ENCODE measurements around the gene CHST15. TPM values are rescaled to one million over a fixed set of nuclear protein-coding genes. Genes with fewer than 3 reads are reported as not detected.

The CHST15 gene
- polyA plus RNA-seq, 1 donor from 2014 or later = 0.79 TPM

DNA sequence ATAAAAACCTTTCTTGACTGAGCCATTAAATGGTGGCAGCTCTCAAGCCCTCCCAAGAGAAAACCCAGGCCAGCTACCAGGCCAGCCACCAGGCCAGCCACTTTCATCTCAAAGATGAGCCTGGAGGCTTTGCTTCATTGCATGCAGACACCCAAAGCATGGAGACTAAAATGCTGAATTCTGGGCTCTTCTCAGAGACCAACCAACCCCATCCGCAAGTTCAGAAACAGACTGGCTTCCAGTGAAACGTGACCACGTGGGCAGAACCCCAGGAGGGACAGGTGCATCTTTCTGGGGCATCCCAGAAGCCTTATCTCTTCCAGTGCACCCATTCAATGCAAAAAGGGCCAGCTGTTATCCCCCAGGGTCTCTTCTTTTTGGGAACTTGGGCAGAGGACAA lies 20.9 kb downstream of the CHST15 start:
- Histone ChIP-seq H3K9ac (ENCODE audit: low read length) (no peak overlapping the region), H3K9me2 (ENCODE audit: insufficient read depth, low read length) (no peaks in the 10 kb centered on the region), H3F3A (ENCODE audit: insufficient read depth, low read length, poor library complexity, severe bottlenecking) (no peaks in the 10 kb centered on the region), H3K79me2 (replicated peaks; ENCODE audit: insufficient read depth, low read length) (no peaks in the 10 kb centered on the region), H3K27ac (ENCODE audit: low read length) (no peak overlapping the region), H3K27me3 (ENCODE audit: insufficient read depth, low read depth, low read length) (no peaks in the 10 kb centered on the region), H3K4me2 (ENCODE audit: low read length) (no peak overlapping the region), H3K4me3 (ENCODE audit: low read length) (no peak overlapping the region), H4K20me1 (ENCODE audit: insufficient read depth) (no peaks in the 10 kb centered on the region), H3K36me3 (ENCODE audit: insufficient read depth, low read length) (no peaks in the 10 kb centered on the region), H2AFZ (ENCODE audit: low read depth, low read length) (no peak overlapping the region), H3K9me3 (ENCODE audit: low read length) (no peaks in the 10 kb centered on the region)
- TF ChIP-seq TAF1 (IDR thresholded peaks at IDR 0.05; ENCODE audit: low read depth) = no peak

DNA sequence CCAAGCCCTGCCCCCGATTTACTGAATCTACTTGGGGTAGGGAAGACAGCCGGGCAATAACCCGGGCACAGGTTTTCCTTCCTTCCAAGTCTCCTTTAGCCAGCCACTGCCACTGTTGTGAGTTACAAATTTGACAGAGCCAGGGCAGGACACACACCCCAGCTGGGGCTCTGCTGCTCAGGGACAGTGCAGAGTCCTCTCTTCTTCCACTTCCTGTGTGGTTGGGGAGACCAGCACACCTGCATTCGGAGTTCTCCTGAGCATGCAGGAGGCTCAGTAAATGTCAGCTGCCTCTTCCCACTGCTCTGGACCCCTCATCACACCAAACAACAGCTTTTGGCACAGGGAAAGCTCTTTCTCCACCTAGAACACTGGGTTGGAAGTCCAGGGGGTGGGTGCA lies 21.3 kb downstream of the CHST15 start:
- Histone ChIP-seq H3K4me3 (ENCODE audit: low read length) (no peak overlapping the region), H3F3A (ENCODE audit: insufficient read depth, low read length, poor library complexity, severe bottlenecking) (no peaks in the 10 kb centered on the region), H3K27me3 (ENCODE audit: insufficient read depth, low read depth, low read length) (no peaks in the 10 kb centered on the region), H2AFZ (ENCODE audit: low read depth, low read length) (no peak overlapping the region), H4K20me1 (ENCODE audit: insufficient read depth) (no peaks in the 10 kb centered on the region), H3K36me3 (ENCODE audit: insufficient read depth, low read length) (no peaks in the 10 kb centered on the region), H3K79me2 (replicated peaks; ENCODE audit: insufficient read depth, low read length) (no peaks in the 10 kb centered on the region), H3K4me2 (ENCODE audit: low read length) (no peak overlapping the region), H3K9ac (ENCODE audit: low read length) (no peak overlapping the region), H3K9me3 (ENCODE audit: low read length) (no peaks in the 10 kb centered on the region), H3K9me2 (ENCODE audit: insufficient read depth, low read length) (no peaks in the 10 kb centered on the region), H3K27ac (ENCODE audit: low read length) (no peak overlapping the region)
- TF ChIP-seq, protein P1, sequence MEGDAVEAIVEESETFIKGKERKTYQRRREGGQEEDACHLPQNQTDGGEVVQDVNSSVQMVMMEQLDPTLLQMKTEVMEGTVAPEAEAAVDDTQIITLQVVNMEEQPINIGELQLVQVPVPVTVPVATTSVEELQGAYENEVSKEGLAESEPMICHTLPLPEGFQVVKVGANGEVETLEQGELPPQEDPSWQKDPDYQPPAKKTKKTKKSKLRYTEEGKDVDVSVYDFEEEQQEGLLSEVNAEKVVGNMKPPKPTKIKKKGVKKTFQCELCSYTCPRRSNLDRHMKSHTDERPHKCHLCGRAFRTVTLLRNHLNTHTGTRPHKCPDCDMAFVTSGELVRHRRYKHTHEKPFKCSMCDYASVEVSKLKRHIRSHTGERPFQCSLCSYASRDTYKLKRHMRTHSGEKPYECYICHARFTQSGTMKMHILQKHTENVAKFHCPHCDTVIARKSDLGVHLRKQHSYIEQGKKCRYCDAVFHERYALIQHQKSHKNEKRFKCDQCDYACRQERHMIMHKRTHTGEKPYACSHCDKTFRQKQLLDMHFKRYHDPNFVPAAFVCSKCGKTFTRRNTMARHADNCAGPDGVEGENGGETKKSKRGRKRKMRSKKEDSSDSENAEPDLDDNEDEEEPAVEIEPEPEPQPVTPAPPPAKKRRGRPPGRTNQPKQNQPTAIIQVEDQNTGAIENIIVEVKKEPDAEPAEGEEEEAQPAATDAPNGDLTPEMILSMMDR (IDR thresholded peaks at IDR 0.05; ENCODE audit: poor library complexity, severe bottlenecking) = no peak
- TF ChIP-seq, protein P2, sequence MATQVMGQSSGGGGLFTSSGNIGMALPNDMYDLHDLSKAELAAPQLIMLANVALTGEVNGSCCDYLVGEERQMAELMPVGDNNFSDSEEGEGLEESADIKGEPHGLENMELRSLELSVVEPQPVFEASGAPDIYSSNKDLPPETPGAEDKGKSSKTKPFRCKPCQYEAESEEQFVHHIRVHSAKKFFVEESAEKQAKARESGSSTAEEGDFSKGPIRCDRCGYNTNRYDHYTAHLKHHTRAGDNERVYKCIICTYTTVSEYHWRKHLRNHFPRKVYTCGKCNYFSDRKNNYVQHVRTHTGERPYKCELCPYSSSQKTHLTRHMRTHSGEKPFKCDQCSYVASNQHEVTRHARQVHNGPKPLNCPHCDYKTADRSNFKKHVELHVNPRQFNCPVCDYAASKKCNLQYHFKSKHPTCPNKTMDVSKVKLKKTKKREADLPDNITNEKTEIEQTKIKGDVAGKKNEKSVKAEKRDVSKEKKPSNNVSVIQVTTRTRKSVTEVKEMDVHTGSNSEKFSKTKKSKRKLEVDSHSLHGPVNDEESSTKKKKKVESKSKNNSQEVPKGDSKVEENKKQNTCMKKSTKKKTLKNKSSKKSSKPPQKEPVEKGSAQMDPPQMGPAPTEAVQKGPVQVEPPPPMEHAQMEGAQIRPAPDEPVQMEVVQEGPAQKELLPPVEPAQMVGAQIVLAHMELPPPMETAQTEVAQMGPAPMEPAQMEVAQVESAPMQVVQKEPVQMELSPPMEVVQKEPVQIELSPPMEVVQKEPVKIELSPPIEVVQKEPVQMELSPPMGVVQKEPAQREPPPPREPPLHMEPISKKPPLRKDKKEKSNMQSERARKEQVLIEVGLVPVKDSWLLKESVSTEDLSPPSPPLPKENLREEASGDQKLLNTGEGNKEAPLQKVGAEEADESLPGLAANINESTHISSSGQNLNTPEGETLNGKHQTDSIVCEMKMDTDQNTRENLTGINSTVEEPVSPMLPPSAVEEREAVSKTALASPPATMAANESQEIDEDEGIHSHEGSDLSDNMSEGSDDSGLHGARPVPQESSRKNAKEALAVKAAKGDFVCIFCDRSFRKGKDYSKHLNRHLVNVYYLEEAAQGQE (IDR thresholded peaks at IDR 0.05; ENCODE audit: borderline replicate concordance) = no peak
- no peak for TF ChIP-seq MXI1 (conservative IDR thresholded peaks at IDR 0.05; ENCODE audit: poor library complexity, severe bottlenecking)
- no peak for TF ChIP-seq TAF1 (IDR thresholded peaks at IDR 0.05; ENCODE audit: low read depth)
- no peak for TF ChIP-seq RAD21 (conservative IDR thresholded peaks at IDR 0.05)
- no peak for TF ChIP-seq SMC3 (conservative IDR thresholded peaks at IDR 0.05; ENCODE audit: poor library complexity)
- no peak for TF ChIP-seq EZH2 (IDR thresholded peaks at IDR 0.05; ENCODE audit: borderline replicate concordance, insufficient read depth, low read length, poor library complexity, severe bottlenecking)
- TF ChIP-seq EP300 (conservative IDR thresholded peaks at IDR 0.05; ENCODE audit: poor library complexity, severe bottlenecking) = no peak
- no peak for TF ChIP-seq POLR2AphosphoS5 (IDR thresholded peaks at IDR 0.05)

DNA sequence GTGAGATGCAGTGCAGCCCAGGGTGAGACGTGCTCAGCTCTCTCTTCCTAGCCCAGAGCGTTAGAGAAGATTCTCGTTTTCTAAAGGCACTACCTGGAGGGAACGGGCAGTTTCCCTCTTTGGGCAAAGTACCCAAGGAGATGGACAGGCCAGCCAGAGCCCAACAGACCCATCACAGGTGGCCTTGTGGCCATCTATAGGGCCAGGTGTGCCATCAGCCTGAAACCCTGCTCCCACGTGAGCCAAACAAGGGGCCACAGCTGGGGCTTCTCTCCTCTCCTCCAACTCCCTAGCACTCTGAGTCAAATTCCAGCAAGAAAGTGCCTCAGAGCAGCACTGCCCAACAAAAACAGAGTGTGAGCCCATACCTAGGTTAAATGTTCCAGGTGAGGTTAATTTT lies 22.3 kb downstream of the CHST15 start:
- Histone ChIP-seq H3K27me3 (ENCODE audit: insufficient read depth, low read depth, low read length) (no peaks in the 10 kb centered on the region), H3K4me3 (ENCODE audit: low read length) (no peak overlapping the region), H3K9me2 (ENCODE audit: insufficient read depth, low read length) (no peaks in the 10 kb centered on the region), H3K4me2 (ENCODE audit: low read length) (no peak overlapping the region), H3K79me2 (replicated peaks; ENCODE audit: insufficient read depth, low read length) (no peaks in the 10 kb centered on the region), H4K20me1 (ENCODE audit: insufficient read depth) (no peaks in the 10 kb centered on the region), H3K9ac (ENCODE audit: low read length) (no peak overlapping the region), H2AFZ (ENCODE audit: low read depth, low read length) (no peak overlapping the region), H3K27ac (ENCODE audit: low read length) (no peak overlapping the region), H3F3A (ENCODE audit: insufficient read depth, low read length, poor library complexity, severe bottlenecking) (no peaks in the 10 kb centered on the region), H3K36me3 (ENCODE audit: insufficient read depth, low read length) (no peaks in the 10 kb centered on the region), H3K9me3 (ENCODE audit: low read length) (no peaks in the 10 kb centered on the region)
- TF ChIP-seq, protein P1 (IDR thresholded peaks at IDR 0.05; ENCODE audit: poor library complexity, severe bottlenecking) = no peak
- TF ChIP-seq, protein P2 (IDR thresholded peaks at IDR 0.05; ENCODE audit: borderline replicate concordance) = no peak
- no peak for TF ChIP-seq EP300 (conservative IDR thresholded peaks at IDR 0.05; ENCODE audit: poor library complexity, severe bottlenecking)
- TF ChIP-seq TAF1 (IDR thresholded peaks at IDR 0.05; ENCODE audit: low read depth) = no peak
- no peak for TF ChIP-seq EZH2 (IDR thresholded peaks at IDR 0.05; ENCODE audit: borderline replicate concordance, insufficient read depth, low read length, poor library complexity, severe bottlenecking)
- TF ChIP-seq POLR2AphosphoS5 (IDR thresholded peaks at IDR 0.05) = no peak
- TF ChIP-seq SMC3 (conservative IDR thresholded peaks at IDR 0.05; ENCODE audit: poor library complexity) = no peak
- TF ChIP-seq RAD21 (conservative IDR thresholded peaks at IDR 0.05) = no peak
- TF ChIP-seq MXI1 (conservative IDR thresholded peaks at IDR 0.05; ENCODE audit: poor library complexity, severe bottlenecking) = no peak
